Activated CD4-positive, alpha-beta memory T cell treated with anti-CD3 and anti-CD28 coated beads for 36 hours (primary cell): ENCODE results near the gene LARP4B. TPM values are rescaled to one million over a fixed set of nuclear protein-coding genes. Genes with fewer than 3 reads are reported as not detected.
"Not testable (repeated sequence)": the region's sequence is repeated elsewhere in the genome, so short reads cannot be mapped to it uniquely, and the experiment has no call there.

Experiments used
- CTCF ChIA-PET: fragments of 350-600 bp; sonication (Branson Sonifier 250); formaldehyde crosslinking; loops from one replicate; lab custom pipeline; 2021; ENCODE audit warnings: antibody characterized with exemption, inconsistent platforms; lab: Charles Lee
- POLR2A ChIA-PET: fragments of 350-600 bp; sonication (Branson Sonifier 250); formaldehyde crosslinking; loops from one replicate; lab custom pipeline; 2021; ENCODE audit warnings: antibody characterized with exemption; lab: Charles Lee
- DNase-seq: peaks from one replicate; pipeline ENCODE4 v3.0.0-alpha.2; 2020
- H3K27ac Mint-ChIP-seq: one replicate; pipeline ENCODE4 v1.8.0; 2021; ENCODE audit warnings: mixed read lengths
- H3K27me3 Mint-ChIP-seq: one replicate; pipeline ENCODE4 v1.8.0; 2021; ENCODE audit warnings: mixed read lengths
- H3K36me3 Mint-ChIP-seq: one replicate; pipeline ENCODE4 v1.8.0; 2021; ENCODE audit warnings: mixed read lengths
- H3K4me1 Mint-ChIP-seq: one replicate; pipeline ENCODE4 v1.8.0; 2021; ENCODE audit warnings: low read depth, mixed read lengths
- H3K4me3 Mint-ChIP-seq: one replicate; pipeline ENCODE4 v1.8.0; 2021; ENCODE audit warnings: mild to moderate bottlenecking, mixed read lengths
- H3K9me3 Mint-ChIP-seq: one replicate; pipeline ENCODE4 v1.8.0; 2021; ENCODE audit warnings: mixed read lengths
- intact Hi-C: fragments of 100-400 bp; cut with micrococcal nuclease; formaldehyde crosslinking; loops from one replicate; pipeline ENCODE4 v1.15.1; 2023
- total RNA-seq, 2 experiments: library from RNA; stranded (reverse); gene quantifications; one replicate each; pipeline ENCODE4 v1.2.3, GENCODE V29; 2021

The LARP4B gene
- total RNA-seq, 2 experiments from 2014 or later: 92.1 to 95.0 TPM

GRCh38 chr10:770048-770712 is 161.3 kb downstream of the LARP4B start:
- H3K4me3 Mint-ChIP-seq, DNase-seq, H3K27me3 Mint-ChIP-seq, CTCF ChIA-PET, intact Hi-C loops, H3K27ac Mint-ChIP-seq, POLR2A ChIA-PET, H3K36me3 Mint-ChIP-seq, H3K4me1 Mint-ChIP-seq: not testable (repeated sequence)
- peaks cover 13% of the 10 kb centered on the region for H3K9me3 Mint-ChIP-seq

DNA sequence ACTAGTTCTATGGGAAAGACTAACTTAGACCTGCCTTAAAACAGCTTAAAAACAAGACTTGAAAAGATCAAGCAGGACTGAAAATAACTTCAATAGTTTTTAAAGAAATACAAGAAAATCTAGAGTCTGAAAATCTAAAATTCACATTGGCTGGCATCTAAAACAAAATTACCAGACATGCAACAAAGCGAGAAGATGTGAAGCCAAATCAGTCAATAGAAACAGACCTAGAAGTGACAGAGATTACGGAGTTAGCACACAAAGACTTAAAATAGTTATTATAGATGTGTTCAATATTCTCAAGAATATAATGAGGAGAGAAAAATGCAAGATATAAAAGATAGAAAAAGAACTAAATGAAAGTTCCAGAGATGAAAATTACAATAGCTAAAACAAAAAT is 163.7 kb downstream of the LARP4B start:
- DNase-seq: no peak
- Mint-ChIP-seq H3K4me1 (no peaks in the 10 kb centered on the region), H3K27ac (no peak overlapping the region), H3K9me3 (peaks cover 14% of the 10 kb centered on the region), H3K4me3 (no peak overlapping the region), H3K27me3 (peaks cover 5% of the 10 kb centered on the region), H3K36me3 (peaks cover 1% of the 10 kb centered on the region)
- POLR2A ChIA-PET: no interaction called here
- intact Hi-C loops: no loop called here
- CTCF ChIA-PET: no interaction called here

- H3K27ac Mint-ChIP-seq: no peak overlapping the region
- intact Hi-C loops: no loop called here
- peaks cover 3% of the 10 kb centered on the region for H3K36me3 Mint-ChIP-seq
- no peaks in the 10 kb centered on the region for H3K4me1 Mint-ChIP-seq
- CTCF ChIA-PET: no interaction called here
- POLR2A ChIA-PET: no interaction called here
- DNase-seq: no peak
- H3K4me3 Mint-ChIP-seq: no peak overlapping the region
- peaks cover 20% of the 10 kb centered on the region for H3K9me3 Mint-ChIP-seq
- peaks cover 7% of the 10 kb centered on the region for H3K27me3 Mint-ChIP-seq
Measured at GRCh38 chr10:767211-767610, 164.3 kb downstream of the LARP4B start.

GRCh38 chr10:761376-761775 is 170.1 kb downstream of the LARP4B start:
- no peak overlapping the region for H3K4me3 Mint-ChIP-seq
- ChIA-PET POLR2A (no interaction called here), CTCF (no interaction called here)
- no peak for DNase-seq
- intact Hi-C loops: no loop called here
- H3K27me3 Mint-ChIP-seq: peaks cover 7% of the 10 kb centered on the region
- peaks cover 13% of the 10 kb centered on the region for H3K36me3 Mint-ChIP-seq
- H3K4me1 Mint-ChIP-seq: peaks cover 11% of the 10 kb centered on the region
- H3K9me3 Mint-ChIP-seq: peaks cover 25% of the 10 kb centered on the region
- no peak overlapping the region for H3K27ac Mint-ChIP-seq

- H3K36me3 Mint-ChIP-seq: peaks cover 13% of the 10 kb centered on the region
- POLR2A ChIA-PET: no interaction called here
- CTCF ChIA-PET: no interaction called here
- no peak overlapping the region for H3K27ac Mint-ChIP-seq
- H3K4me3 Mint-ChIP-seq: no peak overlapping the region
- DNase-seq: no peak
- intact Hi-C loops: no loop called here
- H3K4me1 Mint-ChIP-seq: peaks cover 11% of the 10 kb centered on the region
- H3K9me3 Mint-ChIP-seq: peaks cover 25% of the 10 kb centered on the region
- peaks cover 7% of the 10 kb centered on the region for H3K27me3 Mint-ChIP-seq
Measured at GRCh38 chr10:760622-761021, 170.9 kb downstream of the LARP4B start.

GRCh38 chr10:759898-760477 is 171.5 kb downstream of the LARP4B start:
- H3K27ac Mint-ChIP-seq: no peak overlapping the region
- ChIA-PET POLR2A (no interaction called here), CTCF (no interaction called here)
- no peak overlapping the region for H3K4me3 Mint-ChIP-seq
- DNase-seq: no peak
- peaks cover 13% of the 10 kb centered on the region for H3K36me3 Mint-ChIP-seq
- intact Hi-C loops: no loop called here
- H3K4me1 Mint-ChIP-seq: peaks cover 11% of the 10 kb centered on the region
- peaks cover 7% of the 10 kb centered on the region for H3K27me3 Mint-ChIP-seq
- H3K9me3 Mint-ChIP-seq: peaks cover 31% of the 10 kb centered on the region

Other genes with a start within 250 kb of the LARP4B start
- under 1 TPM; 0.62 to 0.80 TPM for gene DIP2C, start 242.0 kb downstream of the LARP4B start, total RNA-seq
- gene GTPBP4, start 56.7 kb upstream of the LARP4B start, total RNA-seq: 100 to 1,000 TPM; 107 TPM
- not detected for gene IDI2, start 94.2 kb upstream of the LARP4B start, total RNA-seq
- gene IDI1, start 117.4 kb upstream of the LARP4B start, total RNA-seq: 10 to 100 TPM; 83.1 to 83.8 TPM
- 10 to 100 TPM; 18.1 to 19.4 TPM for gene WDR37, start 124.7 kb upstream of the LARP4B start, total RNA-seq